ENCODE measurements around the gene CCDC102B.
"Not testable (repeated sequence)": the region's sequence is repeated elsewhere in the genome, so short reads cannot be mapped to it uniquely, and the experiment has no call there.

CCDC102B gene

DNA sequence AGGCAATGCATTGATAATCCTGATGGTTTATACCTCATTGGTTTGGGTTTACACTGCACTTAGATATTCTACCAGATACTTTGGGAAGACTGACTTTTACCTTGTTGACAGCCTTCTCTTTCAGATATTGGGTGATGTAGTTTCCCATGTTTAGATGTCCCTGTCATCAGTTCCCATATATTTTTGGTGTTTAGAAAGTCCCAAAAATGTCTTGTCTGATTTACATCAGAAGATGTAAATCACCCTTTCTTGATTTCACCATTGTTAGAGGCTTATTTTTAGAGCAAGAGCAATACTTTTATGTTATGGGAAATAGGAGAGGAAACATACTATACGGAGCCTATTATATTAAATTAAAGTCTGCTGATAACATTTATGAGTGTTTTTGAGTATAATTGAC lies 14.4 kb upstream of the CCDC102B start:
- Histone ChIP-seq H3K9me3 (ENCODE audit: insufficient read depth, low read depth, low read length) (no peaks in the 10 kb centered on the region), H3K4me1 (ENCODE audit: insufficient read depth, low read length) (peaks cover 5% of the 10 kb centered on the region), H3K36me3 (ENCODE audit: insufficient read depth, low read length) (no peaks in the 10 kb centered on the region), H3K27ac (ENCODE audit: low read depth, low read length) (no peak overlapping the region), H3K4me3 (ENCODE audit: low read length) (no peak overlapping the region), H3K27me3 (ENCODE audit: insufficient read depth, low read length) (no peaks in the 10 kb centered on the region), H3K9ac (ENCODE audit: low read depth, low read length) (no peak overlapping the region)
- WGBS, result 100% methylated on average over 1 of the region's 1 CpG

GRCh38 chr18:68784071-68784470 lies 13.8 kb upstream of the CCDC102B start:
- Histone ChIP-seq H3K27me3 (ENCODE audit: insufficient read depth, low read length) (no peaks in the 10 kb centered on the region), H3K36me3 (ENCODE audit: insufficient read depth, low read length) (no peaks in the 10 kb centered on the region), H3K27ac (ENCODE audit: low read depth, low read length) (no peak overlapping the region), H3K4me1 (ENCODE audit: insufficient read depth, low read length) (peaks cover 2% of the 10 kb centered on the region), H3K4me3 (ENCODE audit: low read length) (no peak overlapping the region), H3K9me3 (ENCODE audit: insufficient read depth, low read depth, low read length) (no peaks in the 10 kb centered on the region), H3K9ac (ENCODE audit: low read depth, low read length) (no peak overlapping the region)
- 93% methylated on average over 2 of the region's 3 CpGs for WGBS

DNA sequence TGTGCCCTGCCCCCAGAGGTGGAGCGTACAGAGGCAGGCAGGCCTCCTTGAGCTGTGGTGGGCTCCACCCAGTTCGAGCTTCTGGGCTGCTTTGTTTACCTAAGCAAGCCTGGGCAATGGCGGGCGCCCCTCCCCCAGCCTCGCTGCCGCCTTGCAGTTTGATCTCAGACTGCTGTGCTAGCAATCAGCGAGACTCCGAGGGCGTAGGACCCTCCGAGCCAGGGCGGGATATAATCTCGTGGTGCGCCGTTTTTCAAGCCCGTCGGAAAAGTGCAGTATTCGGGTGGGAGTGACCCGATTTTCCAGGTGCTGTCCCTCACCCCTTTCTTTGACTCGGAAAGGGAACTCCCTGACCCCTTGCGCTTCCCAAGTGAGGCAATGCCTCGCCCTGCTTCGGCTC lies 7.6 kb upstream of the CCDC102B start:
- WGBS, result 60% methylated on average over 18 of the region's 22 CpGs
- peak overlapping the region; percentile 21; the same call in 1 of the 2 replicates for H3K4me3 ChIP-seq (ENCODE audit: low read length)
- not testable (repeated sequence) for H3K9ac ChIP-seq (ENCODE audit: low read depth, low read length); H3K27me3 ChIP-seq (ENCODE audit: insufficient read depth, low read length); H3K9me3 ChIP-seq (ENCODE audit: insufficient read depth, low read depth, low read length); H3K27ac ChIP-seq (ENCODE audit: low read depth, low read length); H3K36me3 ChIP-seq (ENCODE audit: insufficient read depth, low read length); H3K4me1 ChIP-seq (ENCODE audit: insufficient read depth, low read length)

DNA sequence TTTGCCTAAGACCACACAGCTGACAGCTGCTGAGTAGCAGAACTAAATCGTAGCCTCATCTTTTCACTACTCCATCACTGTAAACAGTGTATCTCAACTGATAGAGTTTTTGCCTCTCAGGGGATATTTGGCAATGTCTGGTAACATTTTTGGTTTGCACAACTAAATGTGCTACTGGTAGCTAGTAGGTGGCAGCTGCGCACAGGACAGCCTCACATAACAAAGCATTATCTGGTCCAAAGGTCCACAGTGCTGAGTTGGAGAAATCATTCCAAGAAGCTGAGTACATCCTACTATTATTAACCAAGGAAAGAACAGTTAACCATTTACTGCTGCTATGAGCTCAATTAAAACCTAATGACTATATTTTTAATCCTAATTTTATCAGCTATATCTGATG lies 6.1 kb upstream of the CCDC102B start:
- H3K36me3 ChIP-seq (ENCODE audit: insufficient read depth, low read length), result no peaks in the 10 kb centered on the region
- 94% methylated on average over 2 of the region's 2 CpGs for WGBS
- H3K4me1 ChIP-seq (ENCODE audit: insufficient read depth, low read length), result peaks cover 1% of the 10 kb centered on the region
- H3K9me3 ChIP-seq (ENCODE audit: insufficient read depth, low read depth, low read length), result no peaks in the 10 kb centered on the region
- H3K27ac ChIP-seq (ENCODE audit: low read depth, low read length), result no peak overlapping the region
- no peak overlapping the region for H3K9ac ChIP-seq (ENCODE audit: low read depth, low read length)
- no peak overlapping the region for H3K4me3 ChIP-seq (ENCODE audit: low read length)
- H3K27me3 ChIP-seq (ENCODE audit: insufficient read depth, low read length), result no peaks in the 10 kb centered on the region

GRCh38 chr18:68793951-68794350 lies 3.9 kb upstream of the CCDC102B start:
- Histone ChIP-seq H3K9me3 (ENCODE audit: insufficient read depth, low read depth, low read length) (no peaks in the 10 kb centered on the region), H3K36me3 (ENCODE audit: insufficient read depth, low read length) (no peaks in the 10 kb centered on the region), H3K9ac (ENCODE audit: low read depth, low read length) (no peak overlapping the region), H3K27me3 (ENCODE audit: insufficient read depth, low read length) (no peaks in the 10 kb centered on the region), H3K4me1 (ENCODE audit: insufficient read depth, low read length) (peaks cover 17% of the 10 kb centered on the region), H3K4me3 (ENCODE audit: low read length) (no peak overlapping the region), H3K27ac (ENCODE audit: low read depth, low read length) (no peak overlapping the region)

DNA sequence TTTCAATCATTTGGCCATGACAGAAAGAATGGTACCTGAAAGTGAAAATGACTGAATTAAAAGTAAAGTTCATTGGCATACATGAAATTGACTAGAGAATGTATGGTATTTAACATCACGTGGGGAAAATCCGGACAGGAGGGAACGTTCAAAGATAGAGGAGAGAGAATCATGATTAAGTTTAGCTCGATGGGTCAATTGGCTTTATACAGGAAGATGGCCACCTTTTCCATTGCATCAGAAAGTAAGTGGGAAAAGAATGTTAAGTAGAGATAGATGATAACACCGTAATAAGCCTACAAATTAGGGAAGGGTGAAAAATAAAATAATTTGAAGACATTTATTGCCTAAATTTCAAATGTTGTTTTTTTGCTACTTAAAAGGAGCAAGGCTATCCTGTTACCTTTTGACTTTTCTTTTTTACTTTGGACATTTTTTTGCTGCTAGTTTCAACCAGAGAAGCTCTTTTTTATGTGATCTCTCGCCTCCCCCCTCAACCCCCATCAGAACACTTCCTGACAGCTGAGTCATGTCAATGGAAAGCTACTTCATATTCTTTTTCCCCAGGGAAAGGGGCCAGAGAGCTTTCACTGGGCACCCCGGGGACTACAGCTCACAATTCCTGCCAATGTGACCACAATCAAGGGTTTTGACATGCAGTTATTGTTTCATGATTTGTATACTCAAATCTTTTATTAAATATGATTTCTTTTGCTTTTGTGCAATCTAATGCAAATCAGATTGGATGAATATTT lies 767 bp upstream of the CCDC102B start:
- H3K9ac ChIP-seq (ENCODE audit: low read depth, low read length), result no peak overlapping the region
- H3K27ac ChIP-seq (ENCODE audit: low read depth, low read length), result no peak overlapping the region; the same call in 1 of the 2 replicates
- H3K27me3 ChIP-seq (ENCODE audit: insufficient read depth, low read length), result no peaks in the 10 kb centered on the region
- no peak overlapping the region for H3K4me3 ChIP-seq (ENCODE audit: low read length)
- WGBS, result 84% methylated on average over 7 of the region's 7 CpGs
- H3K36me3 ChIP-seq (ENCODE audit: insufficient read depth, low read length), result no peaks in the 10 kb centered on the region
- peaks cover 20% of the 10 kb centered on the region for H3K4me1 ChIP-seq (ENCODE audit: insufficient read depth, low read length)
- no peaks in the 10 kb centered on the region for H3K9me3 ChIP-seq (ENCODE audit: insufficient read depth, low read depth, low read length)

GRCh38 chr18:68800075-68800474 lies 2.2 kb downstream of the CCDC102B start:
- Histone ChIP-seq H3K9me3 (ENCODE audit: insufficient read depth, low read depth, low read length) (no peaks in the 10 kb centered on the region), H3K27me3 (ENCODE audit: insufficient read depth, low read length) (no peaks in the 10 kb centered on the region), H3K4me1 (ENCODE audit: insufficient read depth, low read length) (peaks cover 20% of the 10 kb centered on the region), H3K9ac (ENCODE audit: low read depth, low read length) (no peak overlapping the region), H3K4me3 (ENCODE audit: low read length) (no peak overlapping the region), H3K27ac (ENCODE audit: low read depth, low read length) (no peak overlapping the region), H3K36me3 (ENCODE audit: insufficient read depth, low read length) (no peaks in the 10 kb centered on the region)
- 75% methylated on average over 6 of the region's 7 CpGs for WGBS

DNA sequence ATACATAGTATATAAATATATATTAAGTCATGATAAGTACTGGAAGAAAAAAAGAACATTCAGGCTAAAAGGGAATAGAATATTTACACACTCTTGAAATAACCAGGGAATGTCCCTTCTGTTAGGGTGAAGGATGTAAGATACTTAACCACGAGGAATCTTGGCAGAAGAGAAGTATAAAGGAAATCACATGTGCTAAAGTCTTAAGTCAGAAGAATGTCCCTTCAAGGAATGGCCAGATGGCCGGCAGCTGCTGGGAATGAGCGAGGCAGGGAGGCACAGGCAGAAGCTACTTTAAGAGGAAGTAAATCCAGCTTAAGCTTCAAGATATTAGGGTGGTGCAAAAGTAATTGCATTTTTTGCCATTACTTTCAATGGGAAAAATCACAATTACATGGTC lies 5.5 kb downstream of the CCDC102B start:
- no peak overlapping the region for H3K27ac ChIP-seq (ENCODE audit: low read depth, low read length)
- H3K36me3 ChIP-seq (ENCODE audit: insufficient read depth, low read length), result no peaks in the 10 kb centered on the region
- H3K9ac ChIP-seq (ENCODE audit: low read depth, low read length), result no peak overlapping the region
- no peak overlapping the region for H3K4me3 ChIP-seq (ENCODE audit: low read length)
- H3K9me3 ChIP-seq (ENCODE audit: insufficient read depth, low read depth, low read length), result no peaks in the 10 kb centered on the region
- H3K4me1 ChIP-seq (ENCODE audit: insufficient read depth, low read length), result peaks cover 4% of the 10 kb centered on the region; the same call in 1 of the 2 replicates
- H3K27me3 ChIP-seq (ENCODE audit: insufficient read depth, low read length), result no peaks in the 10 kb centered on the region
- 95% methylated on average over 3 of the region's 3 CpGs for WGBS

DNA sequence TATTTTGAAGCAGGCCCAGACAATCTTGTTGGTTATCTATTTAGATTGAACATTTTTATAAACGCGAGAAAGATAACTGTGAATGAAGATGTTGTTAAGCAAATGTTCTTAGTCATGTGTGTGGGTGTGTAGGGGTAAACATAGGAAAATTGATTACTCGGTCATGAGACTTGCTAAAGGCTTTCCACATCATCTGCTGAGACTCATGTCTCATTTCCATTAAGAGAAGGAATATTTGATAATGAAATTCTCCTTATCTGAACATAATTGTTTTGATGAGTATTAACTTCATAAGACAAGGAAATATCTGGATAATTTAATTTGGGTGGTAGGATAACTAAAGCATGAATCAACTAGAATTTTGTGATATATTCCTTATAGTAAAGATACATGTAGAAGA lies 19.7 kb downstream of the CCDC102B start:
- Histone ChIP-seq H3K9me3 (ENCODE audit: insufficient read depth, low read depth, low read length) (no peaks in the 10 kb centered on the region), H3K4me3 (ENCODE audit: low read length) (no peak overlapping the region), H3K27me3 (ENCODE audit: insufficient read depth, low read length) (no peaks in the 10 kb centered on the region), H3K4me1 (ENCODE audit: insufficient read depth, low read length) (no peaks in the 10 kb centered on the region), H3K27ac (ENCODE audit: low read depth, low read length) (no peak overlapping the region), H3K36me3 (ENCODE audit: insufficient read depth, low read length) (no peaks in the 10 kb centered on the region), H3K9ac (ENCODE audit: low read depth, low read length) (no peak overlapping the region)
- 92% methylated on average over 3 of the region's 3 CpGs for WGBS

GRCh38 chr18:68818584-68818983 lies 20.7 kb downstream of the CCDC102B start:
- no peaks in the 10 kb centered on the region for H3K36me3 ChIP-seq (ENCODE audit: insufficient read depth, low read length)
- H3K9ac ChIP-seq (ENCODE audit: low read depth, low read length), result no peak overlapping the region
- no peak overlapping the region for H3K27ac ChIP-seq (ENCODE audit: low read depth, low read length)
- no peak overlapping the region for H3K4me3 ChIP-seq (ENCODE audit: low read length)
- WGBS, result 50% methylated on average over 1 of the region's 2 CpGs
- H3K9me3 ChIP-seq (ENCODE audit: insufficient read depth, low read depth, low read length), result no peaks in the 10 kb centered on the region
- no peaks in the 10 kb centered on the region for H3K4me1 ChIP-seq (ENCODE audit: insufficient read depth, low read length)
- H3K27me3 ChIP-seq (ENCODE audit: insufficient read depth, low read length), result no peaks in the 10 kb centered on the region

DNA sequence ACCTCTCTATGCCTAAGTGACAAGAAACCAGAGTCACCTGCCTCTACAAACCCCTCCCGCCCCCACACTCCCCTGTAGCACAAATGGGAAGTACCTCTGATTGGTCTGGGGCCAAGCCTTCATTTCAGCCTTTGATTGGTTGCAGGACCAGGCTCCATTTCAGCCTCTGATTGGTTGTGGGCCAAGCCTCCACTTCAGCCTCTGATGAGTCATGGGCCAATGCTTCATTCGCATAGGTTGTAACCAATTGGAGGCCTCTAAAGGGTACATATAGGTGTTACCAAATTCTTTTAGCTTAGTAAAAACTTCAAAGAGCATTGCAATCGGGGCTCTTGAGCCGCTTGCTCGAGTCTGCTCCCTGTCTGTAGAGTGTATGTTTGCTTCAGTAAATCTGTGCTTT lies 25.0 kb downstream of the CCDC102B start:
- WGBS, result 95% methylated on average over 5 of the region's 5 CpGs
- Histone ChIP-seq H3K4me1 (ENCODE audit: insufficient read depth, low read length) (no peaks in the 10 kb centered on the region), H3K36me3 (ENCODE audit: insufficient read depth, low read length) (no peaks in the 10 kb centered on the region), H3K9ac (ENCODE audit: low read depth, low read length) (no peak overlapping the region), H3K4me3 (ENCODE audit: low read length) (no peak overlapping the region), H3K27me3 (ENCODE audit: insufficient read depth, low read length) (no peaks in the 10 kb centered on the region), H3K9me3 (ENCODE audit: insufficient read depth, low read depth, low read length) (no peaks in the 10 kb centered on the region), H3K27ac (ENCODE audit: low read depth, low read length) (no peak overlapping the region)

DNA sequence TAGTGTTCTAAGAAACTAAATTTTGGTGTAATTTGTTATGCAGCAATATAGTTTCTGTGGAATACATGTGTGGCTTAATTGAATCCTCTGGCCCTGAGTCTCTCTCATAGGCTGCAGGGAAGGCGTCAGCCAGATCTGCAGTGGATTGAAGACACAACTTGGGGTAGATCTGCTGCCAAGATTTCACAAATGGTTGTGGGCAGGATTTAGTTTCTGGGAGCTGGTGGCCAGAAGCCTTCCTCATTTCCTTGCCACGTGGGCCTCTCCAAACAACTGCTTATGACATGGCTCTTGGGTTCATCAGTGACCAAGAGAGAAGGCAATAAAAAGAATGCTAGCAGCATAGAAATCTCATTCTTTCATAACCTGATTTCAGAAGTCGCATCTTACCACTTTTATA lies 28.2 kb downstream of the CCDC102B start:
- no peak overlapping the region for H3K9ac ChIP-seq (ENCODE audit: low read depth, low read length)
- H3K36me3 ChIP-seq (ENCODE audit: insufficient read depth, low read length), result no peaks in the 10 kb centered on the region
- 82% methylated on average over 2 of the region's 3 CpGs for WGBS
- no peak overlapping the region for H3K27ac ChIP-seq (ENCODE audit: low read depth, low read length)
- H3K4me1 ChIP-seq (ENCODE audit: insufficient read depth, low read length), result no peaks in the 10 kb centered on the region; the same call in 1 of the 2 replicates
- H3K4me3 ChIP-seq (ENCODE audit: low read length), result no peak overlapping the region
- H3K27me3 ChIP-seq (ENCODE audit: insufficient read depth, low read length), result no peaks in the 10 kb centered on the region
- no peaks in the 10 kb centered on the region for H3K9me3 ChIP-seq (ENCODE audit: insufficient read depth, low read depth, low read length)
